Activated T-cell treated with anti-CD3 and anti-CD28 coated beads, Interleukin-2, amount 50 U/mL, for 72 hours (primary cell): ENCODE measurements around the gene TMEM170A. TPM values are rescaled to one million over a fixed set of nuclear protein-coding genes. Genes with fewer than 3 reads are reported as not detected.
"Not testable (repeated sequence)": the region's sequence is repeated elsewhere in the genome, so short reads cannot be mapped to it uniquely, and the experiment has no call there.

ENCODE experiments used
- ATAC-seq, 2 donors: fragments of 150-1000 bp; cut with Tn5 transposase; replicated peaks in 1 of 2; 2 replicates each; pipeline ENCODE4 v1.10.0; 2021; ENCODE audit warnings: moderate library complexity in 2 of 2, mild to moderate bottlenecking in 1 of 2
- DNase-seq, 2 donors: peaks; one replicate each; pipeline ENCODE4 v3.0.0; 2021 to 2022; ENCODE audit warnings: mixed read lengths in 1 of 2
- H3K27ac Mint-ChIP-seq: one replicate; pipeline ENCODE4 v1.8.0; 2022; ENCODE audit warnings: mild to moderate bottlenecking, moderate library complexity, mixed read lengths
- H3K27me3 Mint-ChIP-seq: one replicate; pipeline ENCODE4 v1.8.0; 2022; ENCODE audit warnings: low read depth, mixed read lengths
- H3K36me3 Mint-ChIP-seq, 2 donors: one replicate each; pipeline ENCODE4 v1.8.0; 2022; ENCODE audit warnings: mixed read lengths in 2 of 2, mild to moderate bottlenecking in 1 of 2; ENCODE audit not compliant: insufficient read depth in 2 of 2
- H3K4me1 Mint-ChIP-seq: one replicate; pipeline ENCODE4 v1.8.0; 2022; ENCODE audit warnings: low read depth, mixed read lengths
- H3K4me3 Mint-ChIP-seq, 2 donors: one replicate each; pipeline ENCODE4 v1.8.0; 2022; ENCODE audit warnings: mild to moderate bottlenecking in 2 of 2, mixed read lengths in 2 of 2, moderate library complexity in 2 of 2
- H3K9me3 Mint-ChIP-seq, 2 donors: one replicate each; pipeline ENCODE4 v1.8.0; 2022; ENCODE audit warnings: mixed read lengths in 2 of 2
- total RNA-seq, 2 donors: library from RNA; stranded (reverse); gene quantifications; one replicate each; pipeline ENCODE4 v1.2.3, GENCODE V29; 2022

Gene TMEM170A
- total RNA-seq, 2 donors from 2014 or later = 34.8 to 34.9 TPM

DNA sequence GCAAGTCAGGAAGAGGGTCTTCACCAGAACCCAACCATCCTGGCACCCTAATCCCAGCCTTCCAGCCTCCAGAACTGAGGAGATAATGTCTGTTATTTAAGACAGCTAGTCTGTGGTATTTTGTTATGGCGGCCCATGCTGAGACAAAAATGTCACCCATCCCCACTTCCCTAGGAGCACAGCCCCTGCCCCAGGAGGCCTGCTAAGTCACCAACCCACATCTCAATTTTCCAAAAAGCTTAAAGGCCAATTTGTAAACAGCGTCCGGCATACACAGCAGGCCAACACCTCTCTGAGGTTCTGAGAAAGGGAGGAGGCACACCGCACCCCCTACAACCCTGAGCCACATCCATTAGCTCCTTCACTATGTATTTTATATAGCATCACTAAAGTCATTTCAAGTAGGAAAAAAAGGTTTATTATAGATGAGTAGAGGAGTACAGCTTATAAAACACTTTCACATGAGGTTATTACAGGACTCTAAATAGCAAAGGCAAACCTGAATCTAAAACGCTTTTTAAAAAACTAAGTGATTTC is 6.9 kb downstream of the TMEM170A start:
- ATAC-seq (no peak), DNase-seq (no peak)
- Mint-ChIP-seq H3K27ac (no peak overlapping the region), H3K9me3 (peaks cover 0 to 2% of the 10 kb centered on the region in 2 donors), H3K36me3 (peaks cover 0 to 9% of the 10 kb centered on the region in 2 donors), H3K4me1 (peaks cover 51% of the 10 kb centered on the region), H3K4me3 (no peak overlapping the region), H3K27me3 (no peaks in the 10 kb centered on the region)

DNA sequence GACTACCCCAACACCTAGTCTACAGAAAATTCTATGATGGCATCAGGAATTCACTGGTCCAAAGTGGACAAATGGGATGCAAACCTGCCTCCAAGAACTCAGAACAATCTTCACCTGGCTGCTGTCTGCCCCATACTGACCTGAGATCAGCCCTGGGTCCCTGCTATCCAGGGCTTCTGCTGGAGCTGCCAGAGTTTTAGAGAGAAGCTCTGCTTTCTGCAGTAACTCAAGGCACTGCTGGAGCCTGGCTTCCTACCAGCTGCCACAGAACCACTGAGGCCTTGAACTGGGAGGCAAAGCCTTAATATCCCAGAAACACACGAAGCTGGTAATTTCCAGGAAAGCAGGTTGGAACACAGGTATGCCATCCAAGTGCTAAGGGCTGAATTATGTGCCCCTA is 7.5 kb downstream of the TMEM170A start:
- peaks cover 45% of the 10 kb centered on the region for H3K4me1 Mint-ChIP-seq

DNA sequence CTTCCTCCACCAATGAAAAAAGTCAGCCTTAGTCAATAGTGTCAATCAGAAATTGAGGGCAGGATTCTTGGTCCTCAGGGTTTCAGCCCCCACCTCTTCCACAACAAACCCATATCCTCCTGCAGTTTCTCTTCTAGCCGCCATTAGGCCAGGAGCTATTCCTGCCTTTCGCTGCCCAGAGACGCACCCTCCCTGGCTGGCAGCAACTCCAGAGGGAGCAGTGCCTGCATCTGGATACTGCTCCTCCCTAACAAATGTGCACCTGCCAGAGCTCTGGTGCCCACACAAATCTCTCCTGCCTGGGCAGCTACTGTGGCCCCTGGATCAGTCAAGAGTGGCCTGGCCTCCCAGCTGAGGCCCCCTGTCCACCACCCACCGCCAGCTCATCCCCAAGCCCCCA is 8.0 kb downstream of the TMEM170A start:
- not testable (repeated sequence) for H3K27me3 Mint-ChIP-seq, H3K36me3 Mint-ChIP-seq, H3K4me3 Mint-ChIP-seq, ATAC-seq, DNase-seq, H3K9me3 Mint-ChIP-seq, H3K27ac Mint-ChIP-seq
- peaks cover 40% of the 10 kb centered on the region for H3K4me1 Mint-ChIP-seq

More for the DNA sequence above, 7.5 kb downstream of the TMEM170A start:
- no peak for DNase-seq
- peaks cover 0 to 9% of the 10 kb centered on the region in 2 donors for H3K36me3 Mint-ChIP-seq
- no peak overlapping the region for H3K27ac Mint-ChIP-seq
- H3K27me3 Mint-ChIP-seq = no peaks in the 10 kb centered on the region
- H3K9me3 Mint-ChIP-seq = peaks cover 0 to 2% of the 10 kb centered on the region in 2 donors
- H3K4me3 Mint-ChIP-seq = no peak overlapping the region
- no peak for ATAC-seq

DNA sequence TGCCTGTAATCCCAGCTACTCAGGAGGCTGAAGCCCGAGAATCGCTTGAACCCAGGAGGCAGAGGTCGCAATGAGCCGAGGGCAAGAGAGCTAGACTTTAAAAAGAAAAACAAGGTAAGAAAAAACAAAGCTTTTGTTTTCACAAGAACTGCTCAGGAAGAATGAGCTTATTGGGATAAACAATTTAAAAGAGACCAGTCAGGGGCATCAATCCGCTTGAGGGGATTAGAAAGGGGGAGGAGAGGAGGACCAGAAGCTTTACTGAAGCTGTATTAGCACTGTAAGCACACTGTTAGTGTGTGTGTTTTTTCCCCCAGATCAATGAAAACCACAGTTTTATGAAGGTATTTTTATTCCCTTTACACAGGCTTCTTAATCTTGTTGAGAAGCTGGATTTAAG is 8.8 kb downstream of the TMEM170A start:
- H3K27me3 Mint-ChIP-seq = no peaks in the 10 kb centered on the region
- H3K36me3 Mint-ChIP-seq = peaks cover 0 to 8% of the 10 kb centered on the region in 2 donors
- H3K9me3 Mint-ChIP-seq = peaks cover 0 to 2% of the 10 kb centered on the region in 2 donors
- DNase-seq = no peak
- H3K4me3 Mint-ChIP-seq = no peak overlapping the region
- no peak overlapping the region for H3K27ac Mint-ChIP-seq
- peaks cover 32% of the 10 kb centered on the region for H3K4me1 Mint-ChIP-seq
- ATAC-seq = no peak

DNA sequence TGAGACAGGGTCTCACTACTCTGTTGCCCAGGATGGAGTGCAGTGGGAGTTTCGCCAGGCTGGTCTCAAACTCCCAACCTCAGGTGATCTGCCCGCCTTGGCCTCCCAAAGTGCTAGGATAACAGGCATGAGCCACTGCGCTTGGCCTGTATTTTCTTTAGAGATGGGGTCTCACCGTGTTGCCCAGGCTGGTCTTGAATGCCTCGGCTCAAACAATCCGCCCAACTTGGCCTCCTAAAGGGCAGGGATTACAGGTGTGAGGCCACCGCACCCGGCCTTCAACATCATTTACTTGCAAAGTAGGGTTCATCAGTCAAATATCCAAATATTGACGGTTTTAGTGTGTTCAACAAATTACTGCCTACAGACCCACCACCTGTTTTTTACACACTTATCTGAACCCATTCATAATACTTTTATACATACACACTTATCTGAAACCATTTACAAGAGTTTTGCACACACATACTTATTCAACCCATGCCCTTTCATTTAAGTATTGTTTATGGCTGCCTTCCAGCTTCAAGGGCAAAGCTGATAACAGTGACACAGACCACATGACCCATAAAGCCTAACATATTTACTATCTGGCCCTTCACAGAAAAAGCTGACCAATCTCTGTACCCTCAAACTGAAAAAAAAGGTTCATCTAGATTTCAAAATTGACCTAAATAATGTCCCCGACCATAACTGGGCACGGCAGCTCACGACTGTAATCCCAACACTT is 11.9 kb downstream of the TMEM170A start:
- DNase-seq (no peak), ATAC-seq (no peak)
- H3K36me3 Mint-ChIP-seq = peaks cover 0 to 5% of the 10 kb centered on the region in 2 donors
- H3K27me3 Mint-ChIP-seq = no peaks in the 10 kb centered on the region
- peaks cover 14% of the 10 kb centered on the region for H3K4me1 Mint-ChIP-seq
- no peak overlapping the region for H3K4me3 Mint-ChIP-seq
- H3K9me3 Mint-ChIP-seq = no peaks in the 10 kb centered on the region
- peak overlapping the region; percentile 28 for H3K27ac Mint-ChIP-seq

DNA sequence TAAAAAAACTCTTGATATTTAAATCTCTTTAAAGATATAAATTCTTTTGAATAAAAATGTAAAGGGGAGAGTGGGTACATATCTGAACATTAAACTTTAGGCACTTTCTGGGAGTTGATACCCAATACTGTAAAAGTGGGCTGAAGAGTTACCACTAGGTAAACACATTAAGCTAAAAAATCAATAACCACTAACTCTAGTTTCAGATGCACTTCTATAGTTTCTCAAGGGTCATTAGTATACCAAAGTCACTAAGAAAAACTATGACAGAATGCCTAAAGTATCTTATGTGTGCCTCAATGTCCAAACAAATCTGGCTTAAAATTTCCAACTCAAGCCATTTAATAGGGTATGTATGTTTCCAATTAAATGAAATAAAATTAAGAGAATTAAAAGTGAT is 18.1 kb downstream of the TMEM170A start:
- H3K9me3 Mint-ChIP-seq = no peaks in the 10 kb centered on the region
- no peak overlapping the region for H3K4me3 Mint-ChIP-seq
- DNase-seq = no peak
- H3K4me1 Mint-ChIP-seq = no peaks in the 10 kb centered on the region
- H3K36me3 Mint-ChIP-seq = peaks cover 0 to 3% of the 10 kb centered on the region in 2 donors
- H3K27ac Mint-ChIP-seq = no peak overlapping the region
- H3K27me3 Mint-ChIP-seq = no peaks in the 10 kb centered on the region
- ATAC-seq = no peak

DNA sequence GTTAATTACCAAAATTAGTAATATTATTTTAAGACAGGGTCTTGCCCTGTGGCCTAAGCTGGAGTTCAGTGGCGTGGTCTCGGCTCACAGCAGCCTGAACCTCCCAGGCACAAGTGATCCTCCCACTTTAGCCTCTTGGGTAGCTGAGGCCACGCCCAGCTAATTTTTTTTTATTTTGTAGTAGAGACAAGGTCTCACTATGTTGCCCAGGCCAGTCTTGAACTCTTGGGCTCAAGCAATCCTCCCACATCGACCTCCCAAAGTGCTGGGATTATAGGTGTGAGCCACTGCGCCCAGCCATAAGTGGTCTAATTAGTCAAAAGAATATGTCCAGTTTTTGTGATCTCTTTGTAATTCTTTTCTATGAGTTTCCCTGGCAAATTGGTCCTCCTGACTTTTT is 19.2 kb downstream of the TMEM170A start:
- peaks cover 0 to under 1% of the 10 kb centered on the region in 2 donors for H3K36me3 Mint-ChIP-seq
- ATAC-seq (no peak), DNase-seq (no peak)
- no peaks in the 10 kb centered on the region for H3K4me1 Mint-ChIP-seq
- no peak overlapping the region for H3K27ac Mint-ChIP-seq
- H3K27me3 Mint-ChIP-seq = no peaks in the 10 kb centered on the region
- no peaks in the 10 kb centered on the region for H3K9me3 Mint-ChIP-seq
- no peak overlapping the region for H3K4me3 Mint-ChIP-seq

DNA sequence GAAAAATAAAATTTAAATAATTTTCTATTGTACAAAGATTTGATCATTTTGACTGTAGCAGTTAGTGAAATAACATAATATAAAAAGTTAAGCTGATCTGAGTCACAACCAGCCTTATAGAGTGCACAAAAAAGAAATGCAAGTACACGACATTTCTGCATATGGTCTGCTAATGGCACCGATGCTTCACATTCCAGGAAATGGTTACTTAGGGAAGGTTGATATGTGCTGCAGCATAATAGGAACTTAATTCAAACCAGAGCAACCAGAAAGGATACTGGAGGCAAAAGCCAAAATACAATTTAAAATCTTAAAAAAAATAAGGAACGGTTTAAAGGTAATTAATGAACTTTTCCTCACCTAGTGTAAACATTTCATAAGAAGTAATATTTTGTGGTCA is 21.2 kb downstream of the TMEM170A start:
- Mint-ChIP-seq H3K27ac (no peak overlapping the region), H3K27me3 (no peaks in the 10 kb centered on the region), H3K4me3 (no peak overlapping the region), H3K36me3 (no peaks in the 10 kb centered on the region), H3K4me1 (no peaks in the 10 kb centered on the region), H3K9me3 (no peaks in the 10 kb centered on the region)
- DNase-seq (no peak), ATAC-seq (no peak)

DNA sequence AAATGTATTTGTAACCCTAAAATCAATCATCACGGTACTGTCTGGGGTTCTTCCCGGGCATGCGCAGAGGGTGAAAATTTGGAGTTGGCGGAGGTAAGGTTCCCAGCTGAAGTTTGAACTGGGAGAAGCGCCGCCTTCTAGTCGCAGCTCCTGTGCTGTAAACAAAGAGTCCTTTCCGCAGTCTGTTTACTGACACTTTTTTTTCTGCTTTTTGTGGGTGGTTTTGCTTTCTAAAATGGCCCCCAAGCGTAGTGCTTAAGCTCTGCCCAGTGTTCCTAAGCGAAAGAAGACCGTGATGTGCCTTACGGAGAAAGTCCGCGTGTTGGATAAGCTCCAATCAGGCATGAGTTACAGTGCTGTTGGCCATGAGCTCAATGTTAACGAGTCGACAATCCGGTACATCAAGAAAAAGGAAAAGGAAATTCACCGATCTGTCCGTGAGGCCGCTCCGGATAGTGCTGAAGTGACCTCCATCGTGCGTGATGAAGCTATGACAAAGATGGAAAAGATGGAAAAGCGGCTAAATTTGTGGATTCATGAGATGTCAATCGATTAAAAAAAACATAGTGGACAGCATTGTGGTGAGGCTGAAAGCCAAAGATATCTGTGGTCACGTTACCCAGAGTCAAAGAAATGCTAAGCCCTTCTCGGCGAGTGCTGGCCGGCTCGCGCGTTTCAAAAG is 30.6 kb downstream of the TMEM170A start:
- peaks cover 49% of the 10 kb centered on the region for H3K4me1 Mint-ChIP-seq
- H3K27me3 Mint-ChIP-seq = no peaks in the 10 kb centered on the region
- peak overlapping the region; percentile 85 to 89 for H3K4me3 Mint-ChIP-seq
- DNase-seq (peak; percentile 23 to 67), ATAC-seq (peak; percentile 69 to 71)
- peaks cover 3% of the 10 kb centered on the region in 2 donors for H3K9me3 Mint-ChIP-seq
- H3K36me3 Mint-ChIP-seq = peaks cover 6 to 8% of the 10 kb centered on the region in 2 donors
- peak overlapping the region; percentile 81 for H3K27ac Mint-ChIP-seq

DNA sequence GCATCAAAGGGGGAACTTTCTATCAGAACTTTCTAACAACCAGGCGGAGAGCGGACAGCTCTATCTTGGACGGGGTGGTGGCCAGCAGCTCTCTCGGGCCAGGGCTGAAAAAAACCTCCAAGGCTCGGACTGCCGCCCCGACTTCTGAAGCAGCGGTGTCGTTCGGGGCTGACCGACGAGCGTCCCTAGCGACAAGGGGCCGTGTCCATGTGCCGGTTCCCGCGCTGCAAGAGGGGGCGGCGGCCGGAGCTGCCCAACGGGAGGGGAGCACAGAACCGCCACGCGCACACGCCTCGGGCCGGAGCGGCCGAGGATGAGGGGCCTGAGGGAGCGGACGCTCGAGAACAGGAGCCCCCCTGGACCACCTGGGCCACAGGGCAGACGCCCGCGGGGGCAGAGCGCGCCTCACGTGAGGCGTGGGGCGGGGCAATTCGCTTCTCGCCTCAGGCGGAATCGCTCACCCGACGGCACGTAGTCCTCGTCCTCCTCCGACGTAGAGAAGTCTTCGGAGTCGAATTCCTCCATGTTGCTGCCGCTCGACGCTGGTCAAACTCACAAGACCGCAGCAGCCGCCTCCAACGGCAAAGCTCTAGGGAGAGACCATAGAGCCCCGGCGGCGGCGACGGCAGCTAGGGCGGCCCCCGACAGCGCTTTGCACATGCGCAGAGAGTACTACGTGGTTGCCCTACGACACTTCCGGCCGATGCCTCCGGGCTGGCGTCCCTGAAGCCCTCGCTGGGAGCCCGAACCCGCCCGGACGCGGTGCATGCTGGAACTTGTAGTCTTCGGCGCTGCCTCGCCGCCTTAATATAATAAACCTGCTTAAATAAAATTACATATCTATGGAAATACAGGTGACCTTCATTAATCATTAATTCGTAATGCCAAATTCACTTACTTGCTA is 31.4 kb downstream of the TMEM170A start, which contains the start of gene CFDP1:
Gene CFDP1, minus strand, starts transcription at position 676 of the 904 bp plus-strand sequence. Its CDS starts 151 bp downstream, at position 525.
- Mint-ChIP-seq H3K4me3 (peak within 1 kb of the TSS; percentile 85 to 89), H3K27me3 (no peaks in the 10 kb centered on the region), H3K36me3 (peaks cover 6 to 8% of the 10 kb centered on the region in 2 donors), H3K9me3 (peaks cover 3% of the 10 kb centered on the region in 2 donors), H3K4me1 (peaks cover 56% of the 10 kb centered on the region), H3K27ac (peak within 1 kb of the TSS; percentile 81)
- ATAC-seq = peak; percentile 94 to 96
- DNase-seq = peak; percentile 96 to 97

DNA sequence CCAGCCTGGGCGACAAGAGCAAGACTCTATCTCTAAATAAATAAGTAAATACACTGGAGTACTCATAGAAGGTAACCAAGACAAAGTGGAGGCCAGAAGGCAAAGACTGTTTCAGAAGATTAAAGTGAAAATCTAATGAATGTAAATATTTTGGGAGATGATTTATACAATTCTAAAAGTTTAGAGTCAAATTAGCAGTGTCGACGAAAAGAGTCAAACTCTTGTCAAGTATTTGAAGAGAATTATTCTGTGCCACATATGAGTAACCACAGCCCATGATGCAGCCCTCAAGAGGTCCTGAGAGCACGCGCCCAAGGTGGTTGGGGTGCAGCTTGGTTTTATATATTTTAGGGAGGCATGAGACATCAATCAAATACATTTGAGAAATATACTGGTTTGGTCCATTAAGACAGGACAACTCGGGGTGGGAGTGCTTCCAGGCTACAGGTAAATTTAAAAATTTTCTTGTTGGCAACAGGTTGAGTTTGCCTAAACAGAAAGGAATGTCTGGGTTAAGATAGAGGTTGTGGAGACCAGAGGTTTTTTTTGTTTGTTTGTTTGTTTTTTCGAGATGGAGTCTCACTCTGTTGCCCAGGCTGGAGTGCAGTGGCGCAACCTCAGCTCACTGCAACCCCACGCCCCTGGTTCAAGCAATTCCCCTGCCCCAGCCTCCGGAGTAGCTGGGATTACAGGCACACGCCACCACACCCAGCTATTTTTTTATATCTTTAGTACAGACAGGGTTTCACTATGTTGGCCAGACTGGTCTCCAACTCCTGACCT is 34.7 kb downstream of the TMEM170A start:
- Mint-ChIP-seq H3K4me3 (peak overlapping the region in 1 of 2 donors; percentile 36), H3K4me1 (peaks cover 70% of the 10 kb centered on the region), H3K36me3 (peaks cover 6 to 10% of the 10 kb centered on the region in 2 donors), H3K9me3 (no peaks in the 10 kb centered on the region), H3K27me3 (no peaks in the 10 kb centered on the region), H3K27ac (no peak overlapping the region)
- ATAC-seq = no peak
- no peak for DNase-seq

DNA sequence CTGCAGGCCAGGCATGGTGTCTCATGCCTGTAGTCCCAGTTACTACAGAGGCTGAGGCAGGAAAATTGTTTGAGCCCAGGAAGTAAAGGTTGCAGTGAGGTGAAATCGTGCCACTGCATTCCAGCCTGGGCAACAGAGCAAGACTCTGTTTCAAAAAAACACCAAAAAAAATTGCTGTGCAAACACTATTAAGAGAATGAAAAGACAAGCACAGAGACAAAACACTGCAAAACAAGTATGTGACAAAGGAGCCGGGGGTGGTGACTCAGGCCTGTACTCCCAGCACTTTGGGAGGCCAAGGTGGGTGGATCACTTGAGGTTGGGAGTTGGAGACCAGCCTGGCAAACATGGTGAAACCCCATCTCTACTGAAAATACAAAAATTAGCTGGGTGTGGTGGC is 38.0 kb downstream of the TMEM170A start:
- not testable (repeated sequence) for H3K36me3 Mint-ChIP-seq, DNase-seq, ATAC-seq, H3K9me3 Mint-ChIP-seq, H3K4me3 Mint-ChIP-seq, H3K27me3 Mint-ChIP-seq, H3K27ac Mint-ChIP-seq
- H3K4me1 Mint-ChIP-seq = peaks cover 55% of the 10 kb centered on the region
